Stimulated activated CD8-positive, alpha-beta memory T cell treated with anti-CD3 and anti-CD28 coated beads, Interleukin-7, amount 100 ng/mL, for 1 hour (primary cell): ENCODE measurements around the gene SNAP25.

ENCODE experiments used
- DNase-seq, 2 donors: peaks; one replicate each; pipeline ENCODE4 v3.0.0-alpha.2; 2020; ENCODE audit warnings: low read depth in 2 of 2

Gene SNAP25

GRCh38 chr20:10263385-10264165 is 44.9 kb downstream of the SNAP25 start:
- no peak for DNase-seq

GRCh38 chr20:10264166-10264558 is 45.5 kb downstream of the SNAP25 start:
- DNase-seq, result no peak

- DNase-seq, result no peak
Observed at GRCh38 chr20:10268636-10269035, 50.0 kb downstream of the SNAP25 start.

GRCh38 chr20:10270630-10271029 is 52.0 kb downstream of the SNAP25 start:
- DNase-seq, result no peak

- DNase-seq, result no peak
Observed at GRCh38 chr20:10271494-10272219, 53.0 kb downstream of the SNAP25 start.

GRCh38 chr20:10276878-10277580 is 58.4 kb downstream of the SNAP25 start:
- no peak for DNase-seq

- no peak for DNase-seq
Observed at GRCh38 chr20:10277616-10278015, 59.0 kb downstream of the SNAP25 start.

GRCh38 chr20:10278412-10278811 is 59.8 kb downstream of the SNAP25 start:
- no peak for DNase-seq

GRCh38 chr20:10280018-10280908 is 61.6 kb downstream of the SNAP25 start:
- DNase-seq, result no peak

GRCh38 chr20:10281911-10282310 is 63.3 kb downstream of the SNAP25 start:
- DNase-seq, result no peak

- DNase-seq, result no peak
Observed at GRCh38 chr20:10282979-10283456, 64.4 kb downstream of the SNAP25 start.

- DNase-seq, result no peak
Observed at GRCh38 chr20:10286356-10286755, 67.7 kb downstream of the SNAP25 start.

- DNase-seq, result no peak
Observed at GRCh38 chr20:10288421-10288820, 69.8 kb downstream of the SNAP25 start.

GRCh38 chr20:10288954-10289646 is 70.5 kb downstream of the SNAP25 start:
- DNase-seq, result no peak

GRCh38 chr20:10291568-10292248 is 73.1 kb downstream of the SNAP25 start:
- no peak for DNase-seq

GRCh38 chr20:10297223-10297622 is 78.6 kb downstream of the SNAP25 start:
- no peak for DNase-seq

- no peak for DNase-seq
Observed at GRCh38 chr20:10297684-10298240, 79.1 kb downstream of the SNAP25 start.

- DNase-seq, result no peak
Observed at GRCh38 chr20:10300582-10301446, 82.2 kb downstream of the SNAP25 start.

GRCh38 chr20:10303852-10304251 is 85.2 kb downstream of the SNAP25 start:
- no peak for DNase-seq
